B cell (primary cell): ENCODE measurements around the gene LIPC.

Experiments
- CTCF ChIP-seq: fragments of 200-600 bp; IDR thresholded peaks from one replicate; pipeline ENCODE4 v1.8.0; 2022; ENCODE audit warnings: antibody characterized with exemption, mild to moderate bottlenecking
- EZH2 ChIP-seq: IDR thresholded peaks from 2 replicates; pipeline ENCODE4 v1.6.1; 2012; ENCODE audit warnings: borderline replicate concordance, low read depth, mild to moderate bottlenecking, moderate library complexity, low read length; ENCODE audit not compliant: insufficient read depth, poor library complexity, severe bottlenecking

GRCh38 chr15:58401276-58401675, 30.5 kb upstream of the LIPC start:
- no peak for TF ChIP-seq CTCF
- no peak for TF ChIP-seq EZH2
